ENCODE results near the gene DNER. TPM values are rescaled to one million over a fixed set of nuclear protein-coding genes. Genes with fewer than 3 reads are reported as not detected.
"Not testable (repeated sequence)": the region's sequence is repeated elsewhere in the genome, so short reads cannot be mapped to it uniquely, and the experiment has no call there.

DNER gene
- polyA plus RNA-seq, 1 experiment: not detected

DNA sequence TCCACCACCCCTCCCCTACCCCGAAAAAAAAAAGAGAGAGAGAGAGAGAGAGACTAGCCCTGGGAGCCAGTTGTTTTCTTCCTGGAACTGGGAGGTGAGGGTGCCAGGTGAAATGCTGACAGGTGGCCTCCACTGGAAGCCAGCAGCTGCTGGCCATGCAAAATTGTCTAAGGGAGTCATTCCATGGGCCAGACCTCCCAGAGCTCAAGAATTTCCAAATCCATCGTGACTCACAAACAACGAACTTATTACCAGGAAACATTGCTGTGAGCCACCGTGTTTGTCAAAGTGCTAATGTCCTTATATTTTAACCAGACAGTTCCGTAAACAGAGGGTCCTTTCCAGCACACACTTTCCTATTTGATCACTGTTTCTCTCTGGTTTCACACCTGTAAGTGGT, 374.7 kb downstream of the DNER start:
- Histone ChIP-seq H3K4me3 (ENCODE audit: low read depth, low read length) (no peak overlapping the region), H3K9me3 (ENCODE audit: control insufficient read depth, insufficient read depth, low read length) (peaks cover 6% of the 10 kb centered on the region; the same call in 1 of the 2 replicates), H3K27ac (ENCODE audit: low read depth, low read length) (no peak overlapping the region), H3K27me3 (ENCODE audit: control insufficient read depth, insufficient read depth, low read length) (no peaks in the 10 kb centered on the region)
- ChIA-PET POLR2A (no interaction called here), CTCF (no interaction called here)
- DNase-seq (ENCODE audit: low read depth, low spot score): no peak
- TF ChIP-seq, protein P1, sequence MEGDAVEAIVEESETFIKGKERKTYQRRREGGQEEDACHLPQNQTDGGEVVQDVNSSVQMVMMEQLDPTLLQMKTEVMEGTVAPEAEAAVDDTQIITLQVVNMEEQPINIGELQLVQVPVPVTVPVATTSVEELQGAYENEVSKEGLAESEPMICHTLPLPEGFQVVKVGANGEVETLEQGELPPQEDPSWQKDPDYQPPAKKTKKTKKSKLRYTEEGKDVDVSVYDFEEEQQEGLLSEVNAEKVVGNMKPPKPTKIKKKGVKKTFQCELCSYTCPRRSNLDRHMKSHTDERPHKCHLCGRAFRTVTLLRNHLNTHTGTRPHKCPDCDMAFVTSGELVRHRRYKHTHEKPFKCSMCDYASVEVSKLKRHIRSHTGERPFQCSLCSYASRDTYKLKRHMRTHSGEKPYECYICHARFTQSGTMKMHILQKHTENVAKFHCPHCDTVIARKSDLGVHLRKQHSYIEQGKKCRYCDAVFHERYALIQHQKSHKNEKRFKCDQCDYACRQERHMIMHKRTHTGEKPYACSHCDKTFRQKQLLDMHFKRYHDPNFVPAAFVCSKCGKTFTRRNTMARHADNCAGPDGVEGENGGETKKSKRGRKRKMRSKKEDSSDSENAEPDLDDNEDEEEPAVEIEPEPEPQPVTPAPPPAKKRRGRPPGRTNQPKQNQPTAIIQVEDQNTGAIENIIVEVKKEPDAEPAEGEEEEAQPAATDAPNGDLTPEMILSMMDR (IDR thresholded peaks at IDR 0.05; ENCODE audit: low read depth, low read length): no peak

DNA sequence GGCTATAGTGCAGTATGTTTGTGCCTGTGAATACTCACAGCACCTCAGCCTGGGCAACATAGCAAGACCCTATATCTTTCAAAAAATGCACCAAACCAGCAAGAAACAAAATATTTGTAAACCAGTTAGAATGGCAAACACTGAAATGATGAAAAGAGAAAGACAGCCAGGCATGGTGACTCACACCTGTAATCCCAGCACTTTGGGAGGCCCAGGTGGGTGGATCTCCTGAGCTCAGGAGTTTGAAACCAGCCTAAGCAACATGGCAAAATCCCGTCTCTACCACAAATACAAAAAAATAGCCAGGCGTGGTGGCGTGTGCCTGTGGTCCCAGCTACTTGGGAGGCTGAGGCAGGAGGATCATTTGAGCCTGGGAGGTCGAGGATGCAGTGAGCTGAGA, 375.2 kb downstream of the DNER start:
- POLR2A ChIA-PET; DNase-seq (ENCODE audit: low read depth, low spot score); H3K27me3 ChIP-seq (ENCODE audit: control insufficient read depth, insufficient read depth, low read length); H3K9me3 ChIP-seq (ENCODE audit: control insufficient read depth, insufficient read depth, low read length); H3K4me3 ChIP-seq (ENCODE audit: low read depth, low read length); CTCF ChIA-PET; H3K27ac ChIP-seq (ENCODE audit: low read depth, low read length): not testable (repeated sequence)

DNA sequence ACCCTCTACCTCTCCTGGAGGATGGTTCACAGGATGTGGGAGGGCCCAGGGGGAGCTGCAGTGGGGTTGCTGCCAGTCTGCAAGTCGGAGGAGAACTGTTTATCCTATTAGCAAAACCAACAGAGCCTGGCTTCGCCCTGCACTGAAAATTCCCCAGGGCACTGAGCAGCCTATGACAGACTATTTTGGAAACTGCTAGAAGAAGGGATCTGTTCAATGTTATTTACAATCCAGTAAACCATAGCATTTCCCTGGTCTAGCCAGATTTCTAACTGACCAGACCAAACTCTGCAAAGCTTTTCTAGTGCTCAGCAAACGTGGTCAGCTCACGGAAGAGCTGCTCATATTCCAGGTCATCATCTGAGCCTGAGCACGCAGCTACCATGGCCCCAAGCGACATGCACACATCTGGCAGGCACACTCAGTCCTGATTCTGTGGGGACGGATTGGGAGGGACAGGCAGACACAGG, 378.4 kb downstream of the DNER start:
- no peak for DNase-seq (ENCODE audit: low read depth, low spot score)
- POLR2A ChIA-PET: no interaction called here
- TF ChIP-seq, protein P1 (IDR thresholded peaks at IDR 0.05; ENCODE audit: low read depth, low read length): no peak
- Histone ChIP-seq H3K4me3 (ENCODE audit: low read depth, low read length) (no peak overlapping the region), H3K9me3 (ENCODE audit: control insufficient read depth, insufficient read depth, low read length) (peaks cover 10% of the 10 kb centered on the region), H3K27ac (ENCODE audit: low read depth, low read length) (no peak overlapping the region), H3K27me3 (ENCODE audit: control insufficient read depth, insufficient read depth, low read length) (no peaks in the 10 kb centered on the region)
- CTCF ChIA-PET: no interaction called here

DNA sequence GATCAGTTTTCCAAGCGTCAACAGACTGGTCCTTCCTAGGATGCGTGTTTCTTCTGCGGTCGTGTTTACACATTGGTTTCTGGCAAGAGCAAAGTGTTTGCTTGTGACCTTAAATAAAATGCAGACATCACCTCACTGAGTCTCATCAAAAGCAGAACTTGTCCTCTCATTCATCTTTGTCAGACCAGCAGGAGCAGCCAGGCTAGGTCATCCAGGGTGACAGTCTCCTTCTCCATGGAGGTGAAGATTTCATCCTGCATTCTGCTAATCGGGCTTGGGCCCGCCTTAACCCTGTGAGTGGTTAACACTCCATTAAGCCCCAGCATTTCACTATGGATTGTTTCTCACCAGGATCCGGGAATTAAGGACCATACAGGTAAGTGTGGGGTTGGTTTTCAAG, 379.0 kb downstream of the DNER start:
- Histone ChIP-seq H3K9me3 (ENCODE audit: control insufficient read depth, insufficient read depth, low read length) (peaks cover 7% of the 10 kb centered on the region), H3K27ac (ENCODE audit: low read depth, low read length) (no peak overlapping the region), H3K27me3 (ENCODE audit: control insufficient read depth, insufficient read depth, low read length) (no peaks in the 10 kb centered on the region), H3K4me3 (ENCODE audit: low read depth, low read length) (no peak overlapping the region)
- DNase-seq (ENCODE audit: low read depth, low spot score): no peak
- TF ChIP-seq, protein P1 (IDR thresholded peaks at IDR 0.05; ENCODE audit: low read depth, low read length): no peak
- POLR2A ChIA-PET: no interaction called here
- CTCF ChIA-PET: no interaction called here

DNA sequence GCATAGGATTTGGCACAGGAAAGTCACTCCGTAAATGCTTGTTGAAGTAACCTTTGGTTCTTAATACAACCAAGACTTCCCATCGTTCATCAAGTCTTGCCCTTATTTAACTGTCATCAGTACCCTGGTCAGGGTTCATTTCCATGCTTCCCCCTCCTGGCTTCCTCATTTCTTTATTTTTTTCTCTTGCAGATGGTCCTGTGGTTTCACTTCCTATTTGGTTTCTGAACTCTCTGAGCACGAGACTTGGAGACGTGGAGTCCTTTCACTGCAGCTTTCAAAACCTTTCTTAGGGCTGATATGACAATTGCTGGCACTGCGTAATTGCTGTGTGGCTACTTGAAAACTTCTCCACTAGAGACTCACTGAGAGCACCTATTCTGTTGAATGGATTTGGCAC, 383.4 kb downstream of the DNER start:
- TF ChIP-seq, protein P1 (IDR thresholded peaks at IDR 0.05; ENCODE audit: low read depth, low read length): no peak
- H3K9me3 ChIP-seq (ENCODE audit: control insufficient read depth, insufficient read depth, low read length): peaks cover 4% of the 10 kb centered on the region
- no peak overlapping the region for H3K4me3 ChIP-seq (ENCODE audit: low read depth, low read length)
- no peaks in the 10 kb centered on the region for H3K27me3 ChIP-seq (ENCODE audit: control insufficient read depth, insufficient read depth, low read length)
- DNase-seq (ENCODE audit: low read depth, low spot score): no peak
- ChIA-PET CTCF (no interaction called here), POLR2A (no interaction called here)
- H3K27ac ChIP-seq (ENCODE audit: low read depth, low read length): no peak overlapping the region

DNA sequence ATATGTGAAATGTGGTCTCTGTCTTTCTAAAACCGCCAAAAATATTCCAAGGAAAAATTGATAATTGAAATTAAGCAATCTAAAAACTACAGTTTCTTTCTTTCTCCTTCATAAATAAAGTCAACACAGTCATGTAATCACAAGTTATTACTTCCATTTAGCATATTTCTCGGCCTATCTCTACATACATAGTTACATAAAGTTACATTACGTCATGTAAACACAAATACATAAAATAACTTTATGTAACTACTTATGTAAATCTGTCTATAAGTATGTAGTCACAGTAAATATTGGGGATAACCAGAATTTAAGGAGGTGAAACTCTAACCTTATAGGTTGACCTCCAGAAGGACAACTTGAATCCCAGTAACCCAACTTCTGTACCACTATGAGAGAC, 394.8 kb downstream of the DNER start:
- no peak overlapping the region for H3K4me3 ChIP-seq (ENCODE audit: low read depth, low read length)
- ChIA-PET POLR2A (no interaction called here), CTCF (no interaction called here)
- no peak overlapping the region for H3K27ac ChIP-seq (ENCODE audit: low read depth, low read length)
- DNase-seq (ENCODE audit: low read depth, low spot score): no peak
- peaks cover 5% of the 10 kb centered on the region for H3K9me3 ChIP-seq (ENCODE audit: control insufficient read depth, insufficient read depth, low read length)
- TF ChIP-seq, protein P1 (IDR thresholded peaks at IDR 0.05; ENCODE audit: low read depth, low read length): no peak
- H3K27me3 ChIP-seq (ENCODE audit: control insufficient read depth, insufficient read depth, low read length): no peaks in the 10 kb centered on the region
